Cardiac septum (tissue), 1 donor: ENCODE results near the gene GRM3. TPM values are rescaled to one million over a fixed set of nuclear protein-coding genes. Genes with fewer than 3 reads are reported as not detected.

ENCODE experiments used
- DNase-seq: peaks from one replicate; pipeline ENCODE4 v3.0.0-alpha.2; 2020; ENCODE audit warnings: low spot score
- intact Hi-C: fragments of 100-400 bp; cut with DNase I; formaldehyde crosslinking; loops from one replicate; pipeline ENCODE4 v1.14.0; 2022
- total RNA-seq: library from RNA; stranded (reverse); fragmentation: NEBNext Ultra II Directional; extraction: Animal tissue kit (Norgen Biotek cat#: 25700); gene quantifications from one replicate; pipeline ENCODE4 v1.2.1, GENCODE V29; 2021
- donor health status: DM: no; HTN: no; CAD: no.

Gene GRM3
- total RNA-seq, 1 donor from 2014 or later = 0.22 TPM

- DNase-seq = no peak
These were observed 44.1 kb downstream of the GRM3 start for GRCh38 chr7:86687831-86688230.

GRCh38 chr7:86689363-86689762 is 45.7 kb downstream of the GRM3 start:
- no peak for DNase-seq
- intact Hi-C loops = no loop called here

More at GRCh38 chr7:86687831-86688230, 44.1 kb downstream of the GRM3 start:
- intact Hi-C loops = no loop called here

GRCh38 chr7:86692755-86693154 is 49.0 kb downstream of the GRM3 start:
- no peak for DNase-seq
- intact Hi-C loops = no loop called here

GRCh38 chr7:86706406-86706805 is 62.7 kb downstream of the GRM3 start:
- no peak for DNase-seq
- intact Hi-C loops = no loop called here

- intact Hi-C loops = no loop called here
- no peak for DNase-seq
These were observed 64.4 kb downstream of the GRM3 start for GRCh38 chr7:86708031-86708680.

- DNase-seq = no peak
- intact Hi-C loops = no loop called here
These were observed 76.6 kb downstream of the GRM3 start for GRCh38 chr7:86720306-86720705.

- intact Hi-C loops = no loop called here
- DNase-seq = no peak
These were observed 90.1 kb downstream of the GRM3 start for GRCh38 chr7:86733783-86734182.

GRCh38 chr7:86745013-86745745 is 101.5 kb downstream of the GRM3 start:
- intact Hi-C loops = no loop called here
- no peak for DNase-seq

- intact Hi-C loops = no loop called here
These were observed 104.0 kb downstream of the GRM3 start for GRCh38 chr7:86747698-86748097.

GRCh38 chr7:86748201-86748600 is 104.5 kb downstream of the GRM3 start:
- intact Hi-C loops = no loop called here
- DNase-seq = no peak

More at GRCh38 chr7:86747698-86748097, 104.0 kb downstream of the GRM3 start:
- DNase-seq = no peak

GRCh38 chr7:86748843-86749719 is 105.4 kb downstream of the GRM3 start:
- DNase-seq = no peak
- intact Hi-C loops = no loop called here

- DNase-seq = no peak
- intact Hi-C loops = no loop called here
These were observed 106.3 kb downstream of the GRM3 start for GRCh38 chr7:86749741-86750665.

GRCh38 chr7:86760236-86760635 is 116.5 kb downstream of the GRM3 start:
- no peak for DNase-seq
- intact Hi-C loops = no loop called here

- no peak for DNase-seq
These were observed 118.4 kb downstream of the GRM3 start for GRCh38 chr7:86762129-86762528.

GRCh38 chr7:86765931-86766330 is 122.2 kb downstream of the GRM3 start:
- intact Hi-C loops = no loop called here
- DNase-seq = no peak

More at GRCh38 chr7:86762129-86762528, 118.4 kb downstream of the GRM3 start:
- intact Hi-C loops = no loop called here

GRCh38 chr7:86768394-86768793 is 124.7 kb downstream of the GRM3 start:
- intact Hi-C loops = no loop called here
- no peak for DNase-seq

GRCh38 chr7:86768967-86769760 is 125.5 kb downstream of the GRM3 start:
- no peak for DNase-seq
- intact Hi-C loops = no loop called here

GRCh38 chr7:86773309-86773708 is 129.6 kb downstream of the GRM3 start:
- no peak for DNase-seq
- intact Hi-C loops = no loop called here
